ENCODE data around the gene DNTT.

The DNTT gene

GRCh38 chr10:96275685-96276418, 28.4 kb upstream of the DNTT start:
- no peaks in the 10 kb centered on the region for H4K20me1 ChIP-seq (ENCODE audit: low read depth, low read length)
- peak overlapping the region; percentile 39 for H3K27ac ChIP-seq (ENCODE audit: low read depth, low read length)
- peaks cover 18% of the 10 kb centered on the region for H3K79me2 ChIP-seq (ENCODE audit: insufficient read depth, low read length)
- H3K4me2 ChIP-seq (ENCODE audit: low read depth, low read length, poor library complexity, severe bottlenecking), result no peak overlapping the region
- no peaks in the 10 kb centered on the region for H3K36me3 ChIP-seq (ENCODE audit: low read length)
- no peaks in the 10 kb centered on the region for H3K27me3 ChIP-seq (ENCODE audit: low read length)
- no peaks in the 10 kb centered on the region for H3K9me3 ChIP-seq (ENCODE audit: insufficient read depth, low read length)
- TF ChIP-seq CTCF (IDR thresholded peaks at IDR 0.05; ENCODE audit: insufficient read depth, low read length, poor library complexity, severe bottlenecking) (no peak), EZH2phosphoT487 (conservative IDR thresholded peaks at IDR 0.05; ENCODE audit: low read length) (no peak)
- no peak overlapping the region; the same call in 1 of the 2 replicates for H3K9ac ChIP-seq (ENCODE audit: low read length)
- H3K4me3 ChIP-seq (ENCODE audit: insufficient read depth, low read length, poor library complexity, severe bottlenecking), result no peak overlapping the region
- H3F3A ChIP-seq (ENCODE audit: insufficient read depth), result peaks cover 46% of the 10 kb centered on the region
- no peak overlapping the region for H2AFZ ChIP-seq (ENCODE audit: low read depth, low read length, severe bottlenecking)
- H3K9me2 ChIP-seq (replicated peaks; ENCODE audit: insufficient read depth, low read length), result no peaks in the 10 kb centered on the region

- no peak overlapping the region for H3K9ac ChIP-seq (ENCODE audit: low read length)
- no peaks in the 10 kb centered on the region for H3K36me3 ChIP-seq (ENCODE audit: low read length)
- no peak overlapping the region for H2AFZ ChIP-seq (ENCODE audit: low read depth, low read length, severe bottlenecking)
- H3K27me3 ChIP-seq (ENCODE audit: low read length), result no peaks in the 10 kb centered on the region
- H3K79me2 ChIP-seq (ENCODE audit: insufficient read depth, low read length), result peaks cover 12% of the 10 kb centered on the region
- H3K9me3 ChIP-seq (ENCODE audit: insufficient read depth, low read length), result no peaks in the 10 kb centered on the region
- TF ChIP-seq CTCF (IDR thresholded peaks at IDR 0.05; ENCODE audit: insufficient read depth, low read length, poor library complexity, severe bottlenecking), result no peak
- no peak for TF ChIP-seq EZH2phosphoT487 (conservative IDR thresholded peaks at IDR 0.05; ENCODE audit: low read length)
- no peak overlapping the region for H3K4me3 ChIP-seq (ENCODE audit: insufficient read depth, low read length, poor library complexity, severe bottlenecking)
- H3K9me2 ChIP-seq (replicated peaks; ENCODE audit: insufficient read depth, low read length), result no peaks in the 10 kb centered on the region
- peaks cover 46% of the 10 kb centered on the region for H3F3A ChIP-seq (ENCODE audit: insufficient read depth)
- no peak overlapping the region for H3K4me2 ChIP-seq (ENCODE audit: low read depth, low read length, poor library complexity, severe bottlenecking)
- no peaks in the 10 kb centered on the region for H4K20me1 ChIP-seq (ENCODE audit: low read depth, low read length)
- H3K27ac ChIP-seq (ENCODE audit: low read depth, low read length), result no peak overlapping the region
These were observed 27.8 kb upstream of the DNTT start for GRCh38 chr10:96276426-96276825.

- Histone ChIP-seq H3K9me3 (ENCODE audit: insufficient read depth, low read length) (no peaks in the 10 kb centered on the region), H3K36me3 (ENCODE audit: low read length) (no peaks in the 10 kb centered on the region), H3K27ac (ENCODE audit: low read depth, low read length) (no peak overlapping the region), H3K9ac (ENCODE audit: low read length) (no peak overlapping the region), H3K4me2 (ENCODE audit: low read depth, low read length, poor library complexity, severe bottlenecking) (no peak overlapping the region), H3K79me2 (ENCODE audit: insufficient read depth, low read length) (peaks cover 8% of the 10 kb centered on the region; the same call in 1 of the 2 replicates), H3K27me3 (ENCODE audit: low read length) (no peaks in the 10 kb centered on the region), H3K9me2 (replicated peaks; ENCODE audit: insufficient read depth, low read length) (no peaks in the 10 kb centered on the region), H3F3A (ENCODE audit: insufficient read depth) (peaks cover 42% of the 10 kb centered on the region), H4K20me1 (ENCODE audit: low read depth, low read length) (no peaks in the 10 kb centered on the region), H2AFZ (ENCODE audit: low read depth, low read length, severe bottlenecking) (no peak overlapping the region), H3K4me3 (ENCODE audit: insufficient read depth, low read length, poor library complexity, severe bottlenecking) (no peak overlapping the region)
- TF ChIP-seq EZH2phosphoT487 (conservative IDR thresholded peaks at IDR 0.05; ENCODE audit: low read length) (no peak), CTCF (IDR thresholded peaks at IDR 0.05; ENCODE audit: insufficient read depth, low read length, poor library complexity, severe bottlenecking) (no peak)
These were observed 27.4 kb upstream of the DNTT start for GRCh38 chr10:96276831-96277230.
